Measurements from ENCODE around the gene BANK1. TPM values are rescaled to one million over a fixed set of nuclear protein-coding genes. Genes with fewer than 3 reads are reported as not detected.

BANK1 gene
- total RNA-seq, 4 donors from 2014 or later, result 0.27 to 1.2 (median 0.51) TPM

GRCh38 chr4:101948951-101949350 lies 158.4 kb downstream of the BANK1 start:
- 68 to 95% methylated on average over 2 of the region's 2 CpGs for WGBS, 2 donors

GRCh38 chr4:101950258-101950979 lies 159.9 kb downstream of the BANK1 start:
- WGBS, 2 donors, result 70 to 71% methylated on average over 3 of the region's 3 CpGs
- no peak overlapping the region for H3K27ac ChIP-seq
- H3K27me3 ChIP-seq, result no peaks in the 10 kb centered on the region
- no peaks in the 10 kb centered on the region for H3K9me3 ChIP-seq
- no peak overlapping the region for H3K4me3 ChIP-seq
- TF ChIP-seq CTCF (IDR thresholded peaks at IDR 0.05) (no peak), POLR2A (IDR thresholded peaks at IDR 0.05) (no peak)
- intact Hi-C loops (cut with DNase I), result no loop called here
- H3K4me1 ChIP-seq, result no peaks in the 10 kb centered on the region
- no peaks in the 10 kb centered on the region for H3K36me3 ChIP-seq
- no peak for DNase-seq

More at GRCh38 chr4:101948951-101949350, 158.4 kb downstream of the BANK1 start:
- Histone ChIP-seq H3K4me3 (no peak overlapping the region), H3K27me3 (no peaks in the 10 kb centered on the region), H3K27ac (no peak overlapping the region), H3K4me1 (no peaks in the 10 kb centered on the region), H3K36me3 (no peaks in the 10 kb centered on the region), H3K9me3 (no peaks in the 10 kb centered on the region)
- TF ChIP-seq POLR2A (IDR thresholded peaks at IDR 0.05), result no peak
- no peak for TF ChIP-seq CTCF (IDR thresholded peaks at IDR 0.05)
- no peak for DNase-seq
- intact Hi-C loops (cut with DNase I), result no loop called here

GRCh38 chr4:101952985-101953384 lies 162.5 kb downstream of the BANK1 start:
- TF ChIP-seq CTCF (IDR thresholded peaks at IDR 0.05), result no peak
- TF ChIP-seq POLR2A (IDR thresholded peaks at IDR 0.05), result no peak
- Histone ChIP-seq H3K27me3 (no peaks in the 10 kb centered on the region), H3K9me3 (no peaks in the 10 kb centered on the region), H3K27ac (no peak overlapping the region), H3K4me1 (no peaks in the 10 kb centered on the region), H3K4me3 (no peak overlapping the region), H3K36me3 (no peaks in the 10 kb centered on the region)
- no peak for DNase-seq
- 42 to 59% methylated on average over 4 of the region's 4 CpGs for WGBS, 2 donors
- intact Hi-C loops (cut with DNase I), result no loop called here

GRCh38 chr4:101953949-101954348 lies 163.4 kb downstream of the BANK1 start:
- no peaks in the 10 kb centered on the region for H3K36me3 ChIP-seq
- H3K4me1 ChIP-seq, result no peaks in the 10 kb centered on the region
- DNase-seq, result no peak
- WGBS, 2 donors, result 36 to 48% methylated on average over 4 of the region's 4 CpGs
- intact Hi-C loops (cut with DNase I), result no loop called here
- no peak overlapping the region for H3K27ac ChIP-seq
- H3K9me3 ChIP-seq, result no peaks in the 10 kb centered on the region
- TF ChIP-seq POLR2A (IDR thresholded peaks at IDR 0.05) (no peak), CTCF (IDR thresholded peaks at IDR 0.05) (no peak)
- no peak overlapping the region for H3K4me3 ChIP-seq
- H3K27me3 ChIP-seq, result no peaks in the 10 kb centered on the region

GRCh38 chr4:101954351-101954750 lies 163.8 kb downstream of the BANK1 start:
- no peaks in the 10 kb centered on the region for H3K4me1 ChIP-seq
- WGBS, 2 donors, result 47 to 64% methylated on average over 1 of the region's 1 CpG

More at GRCh38 chr4:101954351-101954750, 163.8 kb downstream of the BANK1 start:
- no peak overlapping the region for H3K27ac ChIP-seq
- intact Hi-C loops (cut with DNase I), result no loop called here
- H3K36me3 ChIP-seq, result no peaks in the 10 kb centered on the region
- no peak overlapping the region for H3K4me3 ChIP-seq
- DNase-seq, result no peak
- no peaks in the 10 kb centered on the region for H3K27me3 ChIP-seq
- H3K9me3 ChIP-seq, result no peaks in the 10 kb centered on the region
- TF ChIP-seq CTCF (IDR thresholded peaks at IDR 0.05) (no peak), POLR2A (IDR thresholded peaks at IDR 0.05) (no peak)
